Rectal smooth muscle tissue (tissue), 1 donor: ENCODE results near the gene WDFY1.
"Not testable (repeated sequence)": the region's sequence is repeated elsewhere in the genome, so short reads cannot be mapped to it uniquely, and the experiment has no call there.

Source experiments
- H3K27ac ChIP-seq: one replicate; pipeline ENCODE4 v1.7.0; 2013; ENCODE audit warnings: low read depth, low read length, inconsistent platforms
- H3K27me3 ChIP-seq: one replicate; pipeline ENCODE4 v1.7.0; 2013; ENCODE audit warnings: low read length; ENCODE audit not compliant: control insufficient read depth, insufficient read depth
- H3K36me3 ChIP-seq: one replicate; pipeline ENCODE4 v1.7.0; 2013; ENCODE audit warnings: low read length; ENCODE audit not compliant: control insufficient read depth, insufficient read depth
- H3K4me1 ChIP-seq: one replicate; pipeline ENCODE4 v1.7.0; 2013; ENCODE audit warnings: low read length; ENCODE audit not compliant: control insufficient read depth, insufficient read depth
- H3K4me3 ChIP-seq: one replicate; pipeline ENCODE4 v1.7.0; 2013; ENCODE audit warnings: low read length
- H3K9ac ChIP-seq: one replicate; pipeline ENCODE4 v1.7.0; 2013; ENCODE audit warnings: low read length

WDFY1 gene

GRCh38 chr2:223872772-223873171 is 72.4 kb downstream of the WDFY1 start:
- not testable (repeated sequence) for H3K27ac ChIP-seq, H3K4me3 ChIP-seq, H3K27me3 ChIP-seq, H3K9ac ChIP-seq, H3K36me3 ChIP-seq, H3K4me1 ChIP-seq

- H3K27me3 ChIP-seq, H3K27ac ChIP-seq, H3K36me3 ChIP-seq, H3K9ac ChIP-seq, H3K4me3 ChIP-seq, H3K4me1 ChIP-seq: not testable (repeated sequence)
These were observed 73.5 kb downstream of the WDFY1 start for GRCh38 chr2:223871661-223872060.

- Histone ChIP-seq H3K27me3 (no peaks in the 10 kb centered on the region), H3K27ac (no peak overlapping the region), H3K4me1 (no peaks in the 10 kb centered on the region), H3K4me3 (no peak overlapping the region), H3K36me3 (peaks cover 4% of the 10 kb centered on the region), H3K9ac (no peak overlapping the region)
These were observed 74.1 kb downstream of the WDFY1 start for GRCh38 chr2:223870840-223871611.

GRCh38 chr2:223868005-223868404 is 77.1 kb downstream of the WDFY1 start:
- Histone ChIP-seq H3K4me1 (no peaks in the 10 kb centered on the region), H3K27ac (no peak overlapping the region), H3K4me3 (no peak overlapping the region), H3K27me3 (no peaks in the 10 kb centered on the region), H3K36me3 (no peaks in the 10 kb centered on the region), H3K9ac (no peak overlapping the region)

- H3K4me1 ChIP-seq: no peaks in the 10 kb centered on the region
- H3K36me3 ChIP-seq: no peaks in the 10 kb centered on the region
- H3K4me3 ChIP-seq: no peak overlapping the region
- H3K27ac ChIP-seq: no peak overlapping the region
- H3K27me3 ChIP-seq: no peaks in the 10 kb centered on the region
- H3K9ac ChIP-seq: no peak overlapping the region
These were observed 79.1 kb downstream of the WDFY1 start for GRCh38 chr2:223865907-223866508.

GRCh38 chr2:223865124-223865523 is 80.0 kb downstream of the WDFY1 start:
- Histone ChIP-seq H3K36me3 (no peaks in the 10 kb centered on the region), H3K27me3 (no peaks in the 10 kb centered on the region), H3K4me3 (no peak overlapping the region), H3K4me1 (no peaks in the 10 kb centered on the region), H3K9ac (no peak overlapping the region), H3K27ac (no peak overlapping the region)

GRCh38 chr2:223863491-223863890 is 81.6 kb downstream of the WDFY1 start:
- Histone ChIP-seq H3K27ac (no peak overlapping the region), H3K36me3 (no peaks in the 10 kb centered on the region), H3K4me3 (no peak overlapping the region), H3K9ac (no peak overlapping the region), H3K4me1 (no peaks in the 10 kb centered on the region), H3K27me3 (no peaks in the 10 kb centered on the region)

- Histone ChIP-seq H3K4me1 (no peaks in the 10 kb centered on the region), H3K36me3 (no peaks in the 10 kb centered on the region), H3K27me3 (no peaks in the 10 kb centered on the region), H3K27ac (no peak overlapping the region), H3K9ac (no peak overlapping the region), H3K4me3 (no peak overlapping the region)
These were observed 84.1 kb downstream of the WDFY1 start for GRCh38 chr2:223860809-223861738.

GRCh38 chr2:223859070-223859469 is 86.1 kb downstream of the WDFY1 start:
- Histone ChIP-seq H3K9ac (no peak overlapping the region), H3K4me1 (no peaks in the 10 kb centered on the region), H3K36me3 (no peaks in the 10 kb centered on the region), H3K27ac (no peak overlapping the region), H3K4me3 (no peak overlapping the region), H3K27me3 (no peaks in the 10 kb centered on the region)

GRCh38 chr2:223856584-223856983 is 88.6 kb downstream of the WDFY1 start:
- H3K27ac ChIP-seq: no peak overlapping the region
- no peak overlapping the region for H3K9ac ChIP-seq
- H3K4me1 ChIP-seq: no peaks in the 10 kb centered on the region
- no peak overlapping the region for H3K4me3 ChIP-seq
- H3K36me3 ChIP-seq: no peaks in the 10 kb centered on the region
- no peaks in the 10 kb centered on the region for H3K27me3 ChIP-seq

- H3K4me1 ChIP-seq: no peaks in the 10 kb centered on the region
- H3K36me3 ChIP-seq: no peaks in the 10 kb centered on the region
- H3K27me3 ChIP-seq: no peaks in the 10 kb centered on the region
- no peak overlapping the region for H3K9ac ChIP-seq
- H3K4me3 ChIP-seq: no peak overlapping the region
- no peak overlapping the region for H3K27ac ChIP-seq
These were observed 89.1 kb downstream of the WDFY1 start for GRCh38 chr2:223856021-223856420.

GRCh38 chr2:223855426-223855825 is 89.7 kb downstream of the WDFY1 start:
- H3K4me3 ChIP-seq: no peak overlapping the region
- no peaks in the 10 kb centered on the region for H3K27me3 ChIP-seq
- H3K4me1 ChIP-seq: no peaks in the 10 kb centered on the region
- H3K27ac ChIP-seq: no peak overlapping the region
- no peaks in the 10 kb centered on the region for H3K36me3 ChIP-seq
- H3K9ac ChIP-seq: no peak overlapping the region
